Prostate gland (tissue), 2 donors: ENCODE measurements around the gene XCR1.

Source experiments
- CTCF ChIP-seq, 4 experiments: fragments of 200-600 bp in 2 of 4; fragments of 450-650 bp in 2 of 4; sonication (generic) in 2 of 4; IDR thresholded peaks; 1 replicate in 3 of 4; 2 replicates in 1 of 4; pipeline ENCODE4 v1.5.1; 2016 to 2019; ENCODE audit warnings: antibody characterized with exemption in 4 of 4, mild to moderate bottlenecking in 2 of 4, moderate library complexity in 2 of 4
- POLR2AphosphoS5 ChIP-seq: sonication (generic); formaldehyde crosslinking; IDR thresholded peaks from one replicate; pipeline ENCODE4 v1.6.1; 2017; ENCODE audit warnings: antibody characterized with exemption

GRCh38 chr3:45988362-45988761, 38.9 kb downstream of the XCR1 start:
- TF ChIP-seq CTCF (IDR thresholded peaks at IDR 0.05) = no peak
- TF ChIP-seq POLR2AphosphoS5 = no peak
